ENCODE results near the gene ILK.
A peak's percentile ranks its signal among the peaks of the same experiment; 100 is the strongest.

Gene ILK

DNA sequence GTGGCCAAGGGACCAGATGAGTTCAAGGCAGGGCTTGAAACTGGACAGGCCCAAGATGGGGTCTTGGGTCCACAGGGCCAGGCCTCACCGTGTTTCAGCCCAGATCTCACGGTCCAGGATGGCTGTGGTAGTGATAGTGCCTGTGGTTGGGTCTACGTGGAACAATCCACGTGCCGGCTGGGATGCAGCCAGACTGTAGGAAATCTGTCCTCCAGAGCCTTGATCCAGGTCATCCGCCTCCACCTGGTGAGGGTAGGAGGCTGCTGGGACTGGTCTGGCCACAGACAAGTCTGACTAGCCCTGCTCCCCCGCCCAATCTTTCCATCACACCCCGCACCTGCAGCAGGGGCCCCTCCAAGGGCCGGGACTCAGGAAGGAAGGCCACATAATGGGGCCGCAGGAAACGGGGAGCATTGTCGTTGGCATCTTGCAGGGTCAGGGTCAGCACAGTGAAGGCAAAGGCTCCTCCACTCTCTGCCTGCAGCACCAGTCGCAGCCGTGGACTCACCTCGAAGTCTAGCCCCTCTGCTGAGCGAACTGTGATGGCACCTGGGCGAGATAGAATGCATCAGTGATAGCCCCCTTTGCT lies 22.4 kb downstream of the ILK start:
- peaks cover 5% of the 10 kb centered on the region for H3K36me3 Mint-ChIP-seq (ENCODE audit: insufficient read depth)
- ATAC-seq (replicated peaks) (no peak), DNase-seq (no peak)
- H3K9me3 Mint-ChIP-seq, result no peaks in the 10 kb centered on the region
- peaks cover 9 to 10% of the 10 kb centered on the region in 2 donors for H3K4me1 Mint-ChIP-seq (ENCODE audit: low read depth in 2 of 2)
- H3K27me3 Mint-ChIP-seq, result no peaks in the 10 kb centered on the region
- H3K4me3 Mint-ChIP-seq, result peak overlapping the region in 1 of 2 donors; percentile 39
- no peak overlapping the region for H3K27ac Mint-ChIP-seq

DNA sequence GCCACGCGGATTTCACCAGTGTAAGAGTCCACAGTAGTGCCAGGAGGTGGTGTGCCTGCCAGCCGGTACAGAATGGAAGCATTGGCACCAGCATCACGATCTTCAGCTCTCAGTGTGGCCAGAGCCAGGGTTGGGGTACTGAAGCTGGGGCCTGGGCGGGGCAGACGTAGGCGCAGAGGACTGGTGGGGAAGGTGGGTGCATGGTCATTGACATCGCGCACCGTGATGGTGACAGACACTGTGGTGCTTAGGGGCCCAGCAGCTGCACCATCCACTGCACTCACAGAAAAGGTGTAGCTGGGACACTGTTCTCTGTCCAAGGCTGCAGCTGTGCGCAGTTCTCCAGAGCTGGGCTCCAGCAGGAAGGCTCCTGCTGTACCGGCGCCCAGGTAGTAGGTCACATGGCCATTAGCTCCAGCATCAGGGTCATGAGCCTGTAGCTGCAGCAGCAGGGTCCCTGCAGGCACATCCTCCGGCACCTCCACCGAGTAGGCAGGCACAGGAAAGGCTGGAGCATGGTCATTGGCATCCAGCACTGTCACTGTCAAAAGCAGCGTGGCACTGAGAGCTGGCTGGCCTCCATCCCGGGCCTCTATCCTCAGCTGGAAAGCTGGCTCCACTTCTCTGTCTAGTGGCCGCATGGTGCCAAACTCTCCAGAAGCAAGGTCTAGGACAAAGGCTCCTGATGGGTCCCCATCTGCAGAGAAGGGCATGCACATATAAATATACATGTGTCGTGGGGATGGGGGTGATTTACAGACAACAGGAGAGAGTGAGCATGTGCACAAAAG lies 23.6 kb downstream of the ILK start:
- Mint-ChIP-seq H3K27ac (peak overlapping the region; percentile 6 to 47), H3K36me3 (ENCODE audit: insufficient read depth) (peaks cover 5% of the 10 kb centered on the region), H3K27me3 (no peaks in the 10 kb centered on the region), H3K4me3 (peak overlapping the region; percentile 39 to 47), H3K9me3 (no peaks in the 10 kb centered on the region), H3K4me1 (ENCODE audit: low read depth in 2 of 2) (peaks cover 9 to 10% of the 10 kb centered on the region in 2 donors)
- DNase-seq, result no peak
- ATAC-seq (replicated peaks), result no peak

DNA sequence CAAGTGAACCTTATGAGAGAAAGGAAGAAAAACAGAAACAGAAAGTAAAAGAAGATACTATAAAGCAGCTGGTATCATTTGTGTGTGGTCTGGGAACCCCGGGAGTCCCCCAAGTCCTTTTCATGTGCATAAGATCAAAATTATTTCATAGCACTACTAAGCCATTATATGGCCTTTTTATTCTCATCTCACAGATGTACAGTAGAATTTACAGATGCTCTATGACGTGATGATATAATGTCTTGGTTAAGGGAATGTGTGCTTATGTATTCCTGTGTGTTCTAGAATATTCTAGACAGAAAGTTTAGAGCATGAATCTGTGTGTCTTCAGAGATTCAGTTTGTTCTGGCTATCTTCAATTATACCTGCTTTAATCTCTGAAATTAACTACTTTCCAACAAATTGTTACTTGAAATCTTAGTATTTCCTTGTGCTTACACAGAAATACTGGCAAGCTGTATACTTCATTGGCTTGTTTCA lies 24.2 kb downstream of the ILK start:
- Mint-ChIP-seq H3K27me3 (no peaks in the 10 kb centered on the region), H3K27ac (peak overlapping the region; percentile 6 to 47), H3K4me3 (peak overlapping the region; percentile 17 to 47), H3K36me3 (ENCODE audit: insufficient read depth) (peaks cover 5% of the 10 kb centered on the region), H3K9me3 (no peaks in the 10 kb centered on the region), H3K4me1 (ENCODE audit: low read depth in 2 of 2) (peaks cover 9 to 10% of the 10 kb centered on the region in 2 donors)
- ATAC-seq (replicated peaks), result peak; percentile 87
- DNase-seq, result no peak

DNA sequence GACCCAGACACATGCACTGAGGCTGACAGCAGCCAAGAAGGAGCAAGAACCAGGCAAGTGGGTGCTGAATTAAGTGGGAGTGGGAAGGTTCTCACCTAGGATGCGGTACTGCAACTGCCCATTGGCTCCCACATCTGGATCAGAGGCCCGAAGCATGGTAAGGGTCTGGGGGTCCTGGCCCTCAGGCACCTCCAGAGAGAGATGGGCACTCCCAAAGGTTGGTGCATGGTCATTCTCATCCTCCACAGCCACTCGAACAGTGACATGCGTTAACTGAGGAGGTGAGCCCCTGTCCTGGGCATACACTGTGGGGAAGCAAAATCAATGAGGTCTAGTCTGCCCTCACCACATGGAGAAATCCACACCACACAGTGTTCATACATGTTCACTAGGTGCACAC lies 25.0 kb downstream of the ILK start:
- H3K27ac Mint-ChIP-seq, result no peak overlapping the region
- H3K4me3 Mint-ChIP-seq, result no peak overlapping the region
- peaks cover 5% of the 10 kb centered on the region for H3K36me3 Mint-ChIP-seq (ENCODE audit: insufficient read depth)
- DNase-seq (no peak), ATAC-seq (replicated peaks) (no peak)
- H3K9me3 Mint-ChIP-seq, result no peaks in the 10 kb centered on the region
- peaks cover 9 to 10% of the 10 kb centered on the region in 2 donors for H3K4me1 Mint-ChIP-seq (ENCODE audit: low read depth in 2 of 2)
- H3K27me3 Mint-ChIP-seq, result no peaks in the 10 kb centered on the region

DNA sequence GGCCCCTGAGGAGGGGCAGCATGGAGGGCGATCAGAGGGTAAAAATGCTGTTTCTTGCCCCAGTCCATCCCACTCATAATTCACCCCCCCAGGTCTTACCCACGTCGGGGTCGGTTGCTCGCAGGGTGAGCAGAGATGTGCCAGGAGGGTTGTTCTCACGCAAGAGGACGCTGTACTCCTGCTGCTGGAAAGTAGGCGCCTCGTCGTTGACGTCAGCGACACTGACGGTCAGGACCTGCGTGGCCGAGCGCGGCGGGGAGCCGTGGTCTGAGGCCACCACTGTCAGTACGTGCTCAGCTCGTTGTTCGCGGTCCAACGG lies 26.0 kb downstream of the ILK start:
- Mint-ChIP-seq H3K4me1 (ENCODE audit: low read depth in 2 of 2) (peaks cover 9 to 10% of the 10 kb centered on the region in 2 donors), H3K9me3 (no peaks in the 10 kb centered on the region), H3K36me3 (ENCODE audit: insufficient read depth) (no peaks in the 10 kb centered on the region), H3K27me3 (no peaks in the 10 kb centered on the region), H3K27ac (peak overlapping the region in 1 of 2 donors; percentile 38), H3K4me3 (no peak overlapping the region)
- no peak for DNase-seq
- ATAC-seq (replicated peaks), result no peak

DNA sequence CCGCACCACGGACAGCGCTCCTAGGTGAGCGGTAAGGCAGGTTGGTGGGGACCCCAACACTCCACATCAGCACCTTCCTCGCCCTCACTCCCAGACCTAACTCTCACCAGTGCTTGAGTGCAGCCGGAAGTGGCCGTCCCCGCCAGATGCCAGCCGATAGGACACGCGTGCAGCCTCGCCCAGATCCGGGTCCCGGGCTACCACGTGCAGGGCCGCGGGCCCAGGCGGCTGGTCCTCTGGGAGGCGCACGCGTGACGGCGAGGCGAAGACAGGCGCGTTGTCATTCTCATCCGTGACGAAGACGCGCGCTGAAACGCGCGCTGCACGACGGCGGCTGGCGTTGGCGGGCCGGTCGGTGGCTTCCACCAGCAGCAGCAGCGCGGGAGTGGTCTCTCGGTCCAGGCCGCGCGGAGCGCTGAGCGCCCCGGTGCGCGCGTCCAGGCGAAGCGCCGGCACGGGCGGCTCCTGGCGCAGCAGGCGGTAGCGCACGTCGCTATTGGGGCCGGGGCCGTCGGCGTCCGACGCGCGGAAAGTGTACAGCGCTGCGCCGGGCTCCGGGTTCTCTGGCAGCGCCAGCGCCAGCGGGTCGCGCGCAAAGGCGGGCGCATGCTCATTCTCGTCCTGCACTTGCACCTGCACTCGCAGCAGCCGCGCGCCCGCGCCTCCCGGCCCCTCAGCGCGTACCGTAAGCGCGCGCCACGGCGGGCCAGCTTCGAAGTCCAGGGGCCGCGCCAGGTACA lies 26.5 kb downstream of the ILK start:
- ATAC-seq (replicated peaks), result no peak
- no peak overlapping the region for H3K4me3 Mint-ChIP-seq
- no peaks in the 10 kb centered on the region for H3K27me3 Mint-ChIP-seq
- no peaks in the 10 kb centered on the region for H3K36me3 Mint-ChIP-seq (ENCODE audit: insufficient read depth)
- no peak overlapping the region for H3K27ac Mint-ChIP-seq
- H3K4me1 Mint-ChIP-seq (ENCODE audit: low read depth in 2 of 2), result peaks cover 9 to 10% of the 10 kb centered on the region in 2 donors
- no peak for DNase-seq
- no peaks in the 10 kb centered on the region for H3K9me3 Mint-ChIP-seq

DNA sequence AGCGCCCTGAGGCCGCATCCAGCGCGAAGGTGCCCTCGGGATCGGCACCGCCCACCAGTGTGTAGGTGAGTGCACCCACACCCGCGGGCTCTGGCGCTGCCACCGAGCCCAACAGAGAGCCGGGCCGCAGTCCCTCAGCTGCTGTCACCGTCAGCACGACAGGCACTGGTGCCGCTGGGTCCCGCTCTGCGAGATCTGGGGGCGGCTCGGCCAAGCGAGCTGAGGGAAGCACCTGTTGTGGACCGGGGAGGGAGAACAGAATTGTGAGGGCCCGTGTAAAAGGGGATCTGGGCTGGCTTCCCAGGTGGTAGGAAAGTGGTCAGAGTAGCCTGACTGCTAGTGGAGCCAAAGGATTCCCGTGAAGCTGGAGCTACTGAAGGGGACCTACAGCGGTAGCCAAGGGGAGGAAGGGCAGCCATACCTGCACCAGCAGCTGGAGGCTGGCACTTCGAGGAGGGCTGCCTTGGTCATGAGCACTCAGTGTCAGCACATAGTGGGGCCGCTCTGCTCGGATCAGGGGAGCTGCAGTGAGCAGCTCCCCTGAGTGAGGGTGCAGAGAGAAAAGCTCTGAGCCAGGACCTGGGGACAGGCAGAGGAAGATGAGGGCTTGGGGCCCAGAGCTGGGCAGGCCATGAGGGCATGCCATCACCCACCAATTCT lies 27.2 kb downstream of the ILK start:
- ATAC-seq (replicated peaks), result no peak
- no peaks in the 10 kb centered on the region for H3K27me3 Mint-ChIP-seq
- H3K27ac Mint-ChIP-seq, result peak overlapping the region in 1 of 2 donors; percentile 25
- DNase-seq, result no peak
- peaks cover 9 to 10% of the 10 kb centered on the region in 2 donors for H3K4me1 Mint-ChIP-seq (ENCODE audit: low read depth in 2 of 2)
- H3K36me3 Mint-ChIP-seq (ENCODE audit: insufficient read depth), result no peaks in the 10 kb centered on the region
- H3K4me3 Mint-ChIP-seq, result no peak overlapping the region
- no peaks in the 10 kb centered on the region for H3K9me3 Mint-ChIP-seq

DNA sequence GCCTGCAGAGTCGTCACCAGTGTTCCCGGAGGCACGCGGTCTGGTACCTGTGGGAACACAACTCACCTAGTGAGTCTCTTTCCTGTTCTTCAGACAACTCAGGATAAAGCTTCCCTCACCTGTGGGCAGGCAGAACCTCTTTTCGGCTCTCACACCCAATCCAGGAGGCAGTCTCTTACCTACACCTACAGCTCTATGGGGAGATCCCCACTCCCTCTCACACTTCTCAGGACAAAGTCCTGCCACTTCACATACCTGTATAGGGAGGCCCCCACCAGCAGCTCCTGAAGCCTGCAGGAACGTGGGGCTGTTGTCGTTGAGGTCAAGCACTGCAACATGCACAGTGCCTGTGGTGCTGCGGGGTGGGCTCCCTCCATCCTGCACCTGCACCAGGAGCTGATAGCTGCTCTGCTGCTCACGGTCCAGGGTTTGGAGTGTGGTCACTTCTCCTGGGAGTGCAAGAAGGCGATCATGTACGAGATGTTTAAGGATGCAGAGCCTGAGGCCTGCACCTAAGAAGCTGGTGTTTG lies 27.9 kb downstream of the ILK start:
- no peaks in the 10 kb centered on the region for H3K27me3 Mint-ChIP-seq
- no peak overlapping the region for H3K4me3 Mint-ChIP-seq
- ATAC-seq (replicated peaks), result no peak
- H3K27ac Mint-ChIP-seq, result peak overlapping the region in 1 of 2 donors; percentile 25
- H3K9me3 Mint-ChIP-seq, result no peaks in the 10 kb centered on the region
- H3K4me1 Mint-ChIP-seq (ENCODE audit: low read depth in 2 of 2), result peaks cover 8% of the 10 kb centered on the region in 2 donors
- DNase-seq, result no peak
- no peaks in the 10 kb centered on the region for H3K36me3 Mint-ChIP-seq (ENCODE audit: insufficient read depth)

DNA sequence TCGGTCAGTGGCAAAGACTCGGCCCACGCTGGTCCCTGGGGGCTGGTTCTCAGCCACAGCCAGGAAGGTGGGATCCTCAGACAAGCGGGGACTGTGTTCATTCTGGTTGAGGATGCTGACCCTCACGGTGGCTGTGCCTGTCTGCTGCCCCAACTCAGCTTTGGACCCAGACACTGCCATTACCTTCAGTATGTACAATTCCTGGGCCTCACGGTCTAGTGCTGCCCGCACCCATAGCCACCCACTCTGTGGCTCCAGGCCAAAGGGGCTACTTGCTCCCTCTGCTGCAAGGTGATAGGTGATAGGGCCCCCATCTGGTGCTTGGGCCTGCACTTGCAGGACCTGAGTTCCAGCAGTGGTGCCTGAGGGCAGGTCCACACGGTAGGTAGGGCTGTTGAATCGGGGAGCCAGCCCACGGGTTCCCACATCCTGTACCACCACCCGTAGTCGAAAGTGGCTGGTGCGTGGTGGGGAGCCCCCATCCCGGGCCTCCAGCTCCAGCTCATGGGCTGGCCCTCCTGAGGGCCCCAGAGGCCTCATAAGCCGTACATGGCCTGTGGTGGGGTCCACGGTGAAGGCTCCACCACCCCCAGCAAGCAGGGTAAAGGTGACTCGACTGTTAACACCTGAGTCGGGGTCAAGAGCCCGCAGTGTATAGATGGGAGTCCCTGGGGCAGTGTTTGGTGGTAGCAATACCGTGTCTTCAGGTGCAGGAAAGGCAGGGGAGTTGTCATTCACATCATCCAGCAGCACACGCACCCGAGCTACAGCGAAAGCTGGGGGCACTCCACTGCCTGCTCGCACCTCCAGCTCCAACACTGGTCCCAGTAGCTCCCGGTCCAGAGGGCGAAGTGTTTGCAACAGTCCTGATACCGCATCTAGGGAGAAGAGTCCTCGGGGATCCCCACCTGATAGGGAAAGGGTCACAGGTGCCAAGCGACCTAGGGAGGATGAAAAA lies 28.8 kb downstream of the ILK start:
- H3K27me3 Mint-ChIP-seq, result no peaks in the 10 kb centered on the region
- ATAC-seq (replicated peaks), result no peak
- no peaks in the 10 kb centered on the region for H3K36me3 Mint-ChIP-seq (ENCODE audit: insufficient read depth)
- peaks cover 2% of the 10 kb centered on the region in 2 donors for H3K4me1 Mint-ChIP-seq (ENCODE audit: low read depth in 2 of 2)
- no peak overlapping the region for H3K27ac Mint-ChIP-seq
- H3K4me3 Mint-ChIP-seq, result no peak overlapping the region
- DNase-seq, result no peak
- H3K9me3 Mint-ChIP-seq, result no peaks in the 10 kb centered on the region

DNA sequence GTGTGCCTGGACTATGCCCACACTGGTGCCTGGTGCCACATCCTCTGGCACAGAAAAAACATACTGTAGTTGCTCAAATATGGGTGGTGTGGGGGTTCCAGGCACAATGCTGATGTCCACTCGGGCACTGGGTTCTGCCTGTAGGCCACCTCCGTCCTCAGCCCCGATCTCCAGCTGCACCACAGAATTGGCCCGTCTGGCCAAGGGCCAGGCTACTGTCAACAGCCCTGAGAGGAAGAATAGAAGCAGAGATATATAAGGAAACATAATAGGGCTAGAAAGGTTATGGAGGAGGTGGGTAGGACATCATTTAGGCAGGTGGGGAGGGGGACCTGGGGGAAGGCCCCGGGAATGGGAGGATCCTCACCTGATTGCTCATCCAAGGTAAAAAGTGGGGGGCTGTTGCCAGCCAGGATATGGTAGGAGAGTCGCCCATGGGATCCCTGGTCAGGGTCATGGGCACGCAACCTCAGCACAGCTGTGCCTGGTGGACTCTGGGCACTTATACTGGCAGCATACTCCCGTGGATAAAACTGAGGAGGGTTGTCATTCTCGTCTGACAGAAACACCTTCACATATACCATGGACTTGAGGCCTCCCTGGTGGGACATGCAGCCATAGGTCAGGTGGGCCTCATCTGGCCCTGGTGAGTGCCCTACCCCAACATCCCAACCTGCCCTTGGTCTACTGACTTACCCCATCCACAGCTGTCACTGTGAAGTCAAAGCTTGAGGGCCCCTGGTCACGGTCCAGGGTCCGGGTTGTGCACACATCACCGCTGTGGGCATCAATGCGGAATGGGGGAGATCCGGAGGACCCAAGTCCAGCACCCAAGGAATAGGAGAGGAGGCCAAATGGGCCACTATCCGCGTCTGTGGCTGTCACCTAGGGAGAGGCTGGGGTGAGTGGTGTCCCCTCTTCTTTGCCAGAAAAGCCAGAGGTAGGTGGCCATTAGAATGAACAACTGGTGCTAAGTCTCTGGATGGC lies 30.1 kb downstream of the ILK start:
- Mint-ChIP-seq H3K4me1 (ENCODE audit: low read depth in 2 of 2) (no peaks in the 10 kb centered on the region), H3K27ac (no peak overlapping the region), H3K9me3 (no peaks in the 10 kb centered on the region)

DNA sequence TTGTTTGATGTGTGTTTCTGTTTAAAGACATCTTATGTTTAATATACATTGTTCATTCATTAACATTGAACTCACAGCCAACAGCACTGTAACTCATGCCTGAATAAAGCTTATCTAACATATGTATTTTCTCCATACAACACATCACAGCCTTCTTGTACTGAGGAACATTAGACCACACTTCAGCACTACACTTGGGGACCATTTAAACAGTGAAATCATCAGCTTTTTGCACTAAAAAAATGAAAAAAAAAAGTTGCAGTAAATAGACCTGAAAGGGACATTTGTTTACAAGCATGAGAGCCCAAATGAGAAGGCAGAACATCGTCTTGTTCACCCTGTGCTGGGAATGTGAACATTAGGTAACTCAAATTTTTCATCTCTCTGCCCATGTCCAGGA lies 31.0 kb downstream of the ILK start:
- ATAC-seq (replicated peaks) (no peak), DNase-seq (no peak)
- Mint-ChIP-seq H3K4me3 (no peak overlapping the region), H3K27me3 (no peaks in the 10 kb centered on the region), H3K4me1 (ENCODE audit: low read depth in 2 of 2) (no peaks in the 10 kb centered on the region), H3K36me3 (ENCODE audit: insufficient read depth) (no peaks in the 10 kb centered on the region), H3K9me3 (no peaks in the 10 kb centered on the region), H3K27ac (no peak overlapping the region)

More for the DNA sequence above, 30.1 kb downstream of the ILK start:
- no peak for ATAC-seq (replicated peaks)
- Mint-ChIP-seq H3K4me3 (no peak overlapping the region), H3K36me3 (ENCODE audit: insufficient read depth) (no peaks in the 10 kb centered on the region), H3K27me3 (no peaks in the 10 kb centered on the region)
- no peak for DNase-seq
